NCI-H2029 (cell line): Measurements from ENCODE around the gene ABCB8.

ENCODE experiments used
- DNase-seq: peaks from one replicate; lab custom pipeline; 2025; lab: John Stamatoyannopoulos, UW

ABCB8 gene

DNA sequence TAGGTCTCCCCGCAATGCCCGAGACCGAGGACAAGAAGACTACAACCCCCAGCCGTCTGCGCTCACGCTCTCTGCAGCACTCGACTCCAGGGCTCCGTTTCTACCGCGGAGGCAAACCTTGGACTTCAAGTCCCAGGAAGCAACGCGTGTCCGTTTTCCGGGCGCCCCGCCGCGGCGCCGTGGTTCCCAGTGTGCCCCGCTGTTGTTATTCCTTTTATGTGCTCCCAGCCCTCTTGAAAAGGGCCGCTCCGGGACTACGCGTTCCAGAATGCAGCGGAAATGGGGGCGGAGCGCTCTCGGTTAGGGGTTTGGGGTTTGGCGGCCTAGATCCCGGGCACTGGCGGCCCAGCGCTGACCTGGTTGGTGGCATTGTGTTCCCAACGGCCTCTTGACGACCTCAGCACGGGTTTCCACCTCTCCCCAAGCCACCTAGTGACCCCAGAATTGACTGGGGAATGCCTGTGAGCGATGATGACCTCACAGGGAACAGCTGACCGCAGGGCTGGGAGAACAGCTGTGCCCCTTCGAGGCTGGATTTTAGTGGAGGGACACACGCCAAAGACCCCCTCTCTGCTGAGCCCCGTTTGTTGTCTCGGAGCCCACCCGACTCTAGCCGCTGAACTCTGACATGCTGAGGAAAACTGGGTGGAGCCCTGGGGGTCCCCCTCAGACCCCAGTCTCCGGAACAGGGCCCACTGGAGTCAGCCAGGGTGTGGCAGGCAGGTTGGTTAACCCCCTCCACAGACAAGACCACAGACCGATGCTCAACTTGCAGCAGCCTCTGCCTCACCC is 29.9 kb downstream of the ABCB8 start:
- DNase-seq: peak; percentile 99

DNA sequence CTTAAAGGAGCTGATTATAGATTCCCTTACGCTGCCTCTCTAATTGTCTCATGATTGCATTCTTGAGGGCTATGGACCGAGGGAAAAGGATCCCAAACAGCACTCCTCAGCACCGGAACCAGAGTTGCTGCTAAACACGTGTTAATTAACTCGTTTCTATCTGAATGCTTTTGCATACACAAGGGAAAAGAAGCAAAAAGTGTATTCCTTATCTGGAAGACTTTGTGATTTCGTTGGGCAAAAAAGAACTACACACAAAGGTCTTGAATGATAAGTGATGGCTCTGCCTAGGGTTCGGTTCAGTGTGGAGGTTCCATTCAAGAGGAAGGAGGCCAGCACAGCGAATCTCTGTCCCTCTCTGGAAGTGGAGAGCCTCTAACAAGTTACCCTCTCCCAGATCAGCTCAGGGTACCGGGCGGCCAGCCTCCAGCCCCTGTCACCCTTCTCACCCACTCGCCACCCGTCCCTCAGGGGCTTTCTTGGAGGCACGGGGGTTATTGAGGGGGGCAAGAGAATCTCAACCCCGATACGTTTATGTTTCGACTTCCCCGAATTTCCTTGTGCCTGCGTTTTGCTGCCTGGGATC is 30.6 kb downstream of the ABCB8 start:
- DNase-seq: no peak

DNA sequence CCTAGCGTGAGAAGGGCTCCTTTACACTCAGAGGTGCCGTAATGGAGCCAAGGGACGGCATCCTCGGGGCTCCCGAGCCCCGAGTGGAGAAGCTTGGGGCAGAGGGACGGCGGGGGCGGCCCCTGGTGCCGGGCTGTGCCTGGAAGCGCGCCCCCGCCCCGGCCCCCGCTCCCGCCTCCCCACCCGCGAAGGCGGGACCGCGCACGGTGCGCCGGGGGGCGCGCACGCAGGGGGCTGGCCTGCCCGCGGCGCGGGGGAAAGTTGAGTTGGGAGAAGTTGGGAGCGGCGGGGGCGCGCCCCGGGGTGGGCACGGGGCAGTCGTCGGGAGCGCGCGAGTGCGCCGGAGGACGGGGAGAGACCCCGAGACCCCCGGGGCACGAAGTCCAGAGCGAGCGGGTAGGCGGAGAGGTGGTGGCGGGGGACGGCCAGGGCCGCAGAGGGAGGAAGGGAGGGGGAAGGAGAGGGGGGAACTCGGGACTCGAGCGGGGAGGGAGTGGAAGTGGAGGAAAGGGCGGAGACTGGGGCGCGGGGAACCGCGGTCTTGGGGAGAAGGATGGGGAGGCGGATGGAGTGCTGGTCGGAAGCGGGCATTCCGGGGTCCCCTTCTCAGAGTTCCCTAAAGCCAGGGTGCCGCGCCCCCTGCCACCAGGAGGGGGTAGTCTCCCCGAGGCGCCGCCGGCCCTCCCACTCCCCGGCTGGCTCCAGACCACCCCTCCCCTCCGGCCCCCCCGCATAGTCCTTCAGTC is 31.3 kb downstream of the ABCB8 start, which contains the start of gene SLC4A2:
TSS of gene SLC4A2 (plus strand) at position 223 of the 746 bp plus-strand sequence. CDS start 2,399 bp downstream, outside the sequence.
- peak; percentile 42 for DNase-seq

DNA sequence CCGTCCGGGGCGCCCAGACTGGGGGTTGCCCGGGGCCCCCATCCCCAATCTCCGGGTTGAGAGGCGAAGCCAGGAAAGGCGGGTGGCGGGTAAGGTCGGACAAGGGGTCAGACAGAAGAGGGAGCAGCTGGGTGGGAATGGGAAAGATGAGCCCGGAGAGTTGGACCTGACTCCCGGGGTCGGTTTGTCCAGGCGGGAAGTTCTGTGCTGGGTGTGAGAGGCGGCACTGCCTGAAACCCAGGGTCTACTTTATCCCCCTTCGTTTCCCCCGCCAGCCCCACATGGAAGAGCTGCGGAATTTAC is 31.8 kb downstream of the ABCB8 start:
- DNase-seq: no peak

DNA sequence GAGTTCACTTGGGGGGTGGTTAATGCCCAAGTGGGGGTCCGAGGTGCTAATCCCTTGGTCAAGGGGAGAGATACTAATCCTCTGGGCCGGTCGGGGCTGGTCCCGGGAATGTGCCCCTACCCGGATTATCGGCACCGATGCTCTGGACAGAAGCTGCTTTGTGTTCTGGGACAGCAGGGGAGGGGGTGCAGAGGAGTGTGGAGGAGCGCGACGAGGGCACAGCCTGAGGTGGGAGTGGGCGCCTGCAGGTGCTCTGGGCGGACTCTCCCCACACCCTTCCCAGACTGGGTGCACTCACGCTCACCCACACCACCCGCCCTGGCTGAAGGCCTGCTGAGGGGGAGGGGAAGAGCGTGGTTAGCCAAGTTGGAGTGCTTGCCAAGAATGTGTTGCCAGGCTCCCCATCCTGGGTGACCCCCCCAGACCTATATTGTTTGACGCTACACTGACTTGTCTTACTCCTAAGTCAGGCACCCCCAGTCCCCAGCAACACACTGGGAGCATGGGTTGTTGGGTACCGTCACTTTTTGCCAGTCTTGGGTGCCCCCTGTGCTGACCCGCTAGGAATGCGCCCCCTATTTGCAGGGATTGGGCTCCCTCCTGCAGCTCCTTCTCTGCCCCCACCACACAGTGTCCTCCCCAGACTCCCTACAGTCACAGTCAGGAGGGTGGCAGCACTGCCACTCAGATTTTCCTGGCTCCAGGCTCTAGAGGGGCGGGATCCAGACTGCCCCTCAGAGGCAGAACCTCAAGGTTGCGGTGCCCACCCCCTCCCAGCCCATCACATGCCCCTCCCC is 32.4 kb downstream of the ABCB8 start:
- no peak for DNase-seq

DNA sequence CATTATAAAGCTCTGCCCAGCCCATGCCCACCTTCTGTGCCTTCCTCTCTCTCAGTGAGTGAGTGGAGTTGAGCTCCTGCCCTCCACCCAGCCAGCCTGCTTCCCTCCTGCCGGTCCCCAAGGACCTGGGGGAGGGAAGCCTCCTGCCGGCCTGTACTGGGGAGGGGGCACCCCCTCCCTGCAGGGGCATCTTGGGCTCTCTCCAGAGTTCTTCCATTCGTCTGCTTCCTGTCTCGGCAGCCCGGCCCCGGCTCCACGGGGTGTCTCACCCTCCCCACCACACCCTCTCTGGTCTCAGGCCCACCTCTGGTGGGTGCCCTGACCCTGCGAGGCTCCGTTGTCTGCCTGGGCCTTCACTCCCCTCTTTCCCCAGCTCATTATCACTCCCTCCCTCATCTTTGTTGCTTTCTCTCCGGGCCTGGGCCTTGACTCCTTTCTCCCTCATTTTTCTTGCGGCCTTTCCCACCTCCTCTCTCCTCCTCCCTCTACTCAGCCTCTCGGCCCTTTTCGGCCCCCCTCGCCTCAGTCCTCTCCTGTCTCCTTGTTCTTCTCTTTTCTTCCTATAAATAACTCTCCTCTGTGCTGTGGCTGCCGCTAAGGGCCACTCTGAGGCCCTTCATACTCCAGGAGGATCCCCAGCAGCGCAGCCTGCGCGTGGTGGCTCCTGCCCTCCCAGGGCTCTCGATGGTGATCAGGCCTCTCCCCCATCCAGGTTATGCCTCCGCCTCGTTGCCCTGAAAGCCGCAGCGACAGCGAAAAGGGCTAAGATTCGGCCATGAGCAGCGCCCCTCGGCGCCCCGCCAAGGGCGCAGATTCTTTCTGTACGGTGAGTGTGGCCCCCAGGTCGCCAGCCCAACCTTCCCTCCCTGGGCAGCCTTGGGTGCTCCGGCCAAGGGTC is 33.2 kb downstream of the ABCB8 start:
- DNase-seq: no peak

DNA sequence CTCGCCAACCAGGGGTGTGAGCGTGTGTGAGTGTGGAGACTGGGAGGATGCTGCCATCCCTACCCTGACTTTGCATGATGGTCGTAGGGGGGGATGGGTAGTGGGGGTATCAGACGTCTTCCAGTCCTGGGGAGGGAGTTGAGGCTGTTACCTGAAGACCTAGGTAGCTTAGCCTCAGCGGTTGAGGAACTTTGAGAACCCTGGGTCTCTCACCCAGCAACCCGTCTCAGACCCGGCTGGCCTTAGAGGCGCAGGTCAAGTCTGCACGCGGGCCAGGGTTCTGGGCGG is 33.8 kb downstream of the ABCB8 start:
- DNase-seq: no peak

DNA sequence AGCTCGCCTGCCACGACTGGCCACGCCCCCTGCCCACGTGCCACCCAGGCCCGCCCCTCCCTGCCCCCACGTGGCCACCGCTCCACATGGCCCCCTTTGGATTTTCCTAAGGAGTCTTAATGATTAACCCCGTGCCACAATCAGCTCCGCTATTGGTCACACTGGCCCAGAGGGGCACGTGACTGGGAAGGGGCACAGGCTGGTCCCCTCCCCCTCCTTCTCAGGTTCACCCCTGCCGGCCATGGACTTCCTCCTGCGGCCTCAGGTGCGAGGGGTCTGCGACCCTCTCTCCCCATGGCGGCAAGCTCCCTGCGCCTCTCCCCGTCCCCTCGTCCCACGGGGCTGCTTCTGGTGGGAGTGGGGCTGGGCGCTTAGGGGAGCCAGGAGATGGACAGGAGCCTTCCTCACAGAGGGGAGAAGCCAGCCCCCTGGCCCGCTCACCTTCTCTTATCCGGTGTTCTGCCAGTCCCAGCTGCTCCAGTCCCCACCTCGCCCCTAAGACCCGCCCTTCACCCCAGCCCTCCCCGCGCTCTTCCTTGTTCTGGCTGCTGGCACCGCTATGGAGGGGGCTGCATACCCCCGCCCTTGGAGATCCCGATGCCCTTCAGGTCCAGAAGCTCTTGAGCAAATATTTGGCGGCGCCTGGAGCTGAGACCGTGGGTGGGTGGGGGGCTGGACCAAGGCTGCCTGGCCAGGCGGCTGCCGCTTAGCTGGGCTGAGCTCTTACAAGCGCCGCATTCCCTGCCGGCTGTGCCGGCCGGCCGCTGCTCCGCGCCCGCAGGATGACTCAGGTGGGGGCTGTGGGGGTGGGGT is 34.4 kb downstream of the ABCB8 start:
- DNase-seq: no peak

DNA sequence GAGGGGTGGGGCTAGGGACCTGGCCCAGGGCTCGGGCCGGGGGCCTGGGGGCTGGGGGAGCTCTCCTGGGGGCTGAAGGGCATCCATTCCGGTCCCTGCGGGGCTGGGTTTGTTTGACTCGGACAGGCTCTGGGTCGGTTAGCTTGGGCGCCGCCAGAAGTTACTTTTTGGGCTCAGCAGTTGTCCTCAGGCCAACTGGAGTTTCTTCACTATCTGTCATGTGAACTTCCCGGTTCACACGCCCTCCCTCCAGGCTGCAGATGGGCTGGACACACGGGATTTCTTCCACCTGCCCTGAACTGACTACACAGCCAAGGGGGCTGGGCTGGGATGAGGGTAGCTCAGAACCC is 34.9 kb downstream of the ABCB8 start:
- no peak for DNase-seq

DNA sequence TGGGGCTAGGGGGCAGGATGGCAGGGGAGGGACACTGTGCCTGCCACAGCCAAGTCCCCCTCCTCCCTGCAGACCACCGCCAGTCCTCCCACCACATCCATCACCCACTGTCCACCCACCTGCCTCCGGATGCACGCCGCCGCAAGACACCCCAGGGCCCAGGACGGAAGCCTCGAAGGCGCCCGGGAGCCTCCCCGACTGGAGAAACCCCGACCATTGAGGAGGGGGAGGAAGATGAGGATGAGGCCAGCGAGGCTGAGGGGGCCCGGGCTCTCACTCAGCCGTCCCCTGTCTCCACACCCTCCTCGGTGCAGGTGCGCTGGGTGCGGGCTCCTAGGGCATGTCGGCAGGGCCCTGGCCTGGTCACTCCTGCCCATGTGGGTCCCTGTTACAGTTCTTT is 36.2 kb downstream of the ABCB8 start:
- no peak for DNase-seq

DNA sequence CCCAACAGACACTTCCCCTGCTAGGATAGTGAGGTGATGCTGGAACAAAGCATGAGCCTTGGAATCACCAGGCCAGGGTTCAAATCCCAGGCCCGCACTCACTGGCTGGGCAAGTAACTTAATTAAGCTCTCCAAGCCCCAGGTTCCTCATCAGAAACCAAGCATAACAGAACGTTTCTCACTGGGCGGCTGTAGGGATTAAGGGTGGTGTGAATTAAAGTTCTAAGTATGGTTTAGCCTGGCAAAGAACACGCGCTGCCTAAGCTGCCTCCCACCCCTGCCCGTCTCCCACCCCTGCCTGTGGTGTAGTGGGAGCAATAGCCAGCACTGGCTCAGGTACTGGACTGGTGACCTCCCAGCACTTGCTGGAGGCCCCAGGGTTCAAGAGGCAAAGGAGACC is 36.7 kb downstream of the ABCB8 start:
- no peak for DNase-seq

DNA sequence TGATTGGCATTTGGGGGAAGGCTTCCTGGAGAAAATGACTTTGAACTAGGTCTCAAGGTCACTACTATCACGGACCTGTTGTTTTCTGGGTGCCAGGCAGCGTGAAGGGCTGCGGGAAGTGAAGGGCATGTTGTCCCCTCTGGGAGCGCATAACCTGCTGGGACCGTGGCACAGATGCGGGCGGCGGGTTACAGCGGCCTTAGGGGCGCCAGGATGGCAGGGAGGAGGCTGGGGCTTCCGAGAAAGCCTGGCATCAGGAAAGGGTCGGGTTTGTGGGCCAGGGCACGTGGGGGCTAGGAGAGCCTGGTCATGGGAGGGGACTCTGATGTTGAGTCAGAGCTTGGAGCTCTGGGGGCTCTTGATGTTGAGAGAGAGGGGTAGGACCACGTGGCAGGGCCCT is 37.3 kb downstream of the ABCB8 start:
- no peak for DNase-seq

DNA sequence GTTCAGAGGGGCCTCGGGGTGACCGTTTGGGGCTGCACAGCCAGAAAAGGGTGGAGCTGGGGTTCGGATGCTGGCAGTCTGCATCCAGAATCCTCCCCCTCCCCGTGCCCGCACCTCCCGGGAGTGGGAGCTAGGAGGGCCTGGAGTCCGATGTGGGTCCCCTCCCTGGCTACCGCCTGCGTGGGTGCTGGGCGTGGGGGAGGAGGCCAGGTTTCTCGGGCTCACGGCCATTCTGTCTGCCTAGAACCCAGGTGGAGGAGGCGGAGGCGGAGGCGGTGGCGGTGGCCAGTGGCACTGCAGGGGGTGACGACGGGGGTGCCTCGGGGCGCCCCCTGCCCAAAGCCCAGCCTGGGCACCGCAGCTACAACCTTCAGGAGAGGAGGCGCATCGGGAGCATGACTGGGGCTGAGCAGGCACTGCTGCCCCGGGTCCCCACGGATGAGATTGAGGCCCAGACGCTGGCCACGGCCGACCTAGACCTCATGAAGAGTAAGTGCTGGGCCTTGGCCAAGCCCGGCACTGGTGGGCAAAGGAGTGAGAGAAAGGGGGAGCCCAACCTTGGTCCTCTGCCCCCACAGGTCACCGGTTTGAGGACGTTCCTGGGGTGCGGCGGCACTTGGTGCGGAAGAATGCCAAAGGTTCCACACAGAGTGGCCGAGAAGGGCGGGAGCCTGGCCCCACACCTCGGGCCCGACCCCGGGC is 38.2 kb downstream of the ABCB8 start:
- no peak for DNase-seq

DNA sequence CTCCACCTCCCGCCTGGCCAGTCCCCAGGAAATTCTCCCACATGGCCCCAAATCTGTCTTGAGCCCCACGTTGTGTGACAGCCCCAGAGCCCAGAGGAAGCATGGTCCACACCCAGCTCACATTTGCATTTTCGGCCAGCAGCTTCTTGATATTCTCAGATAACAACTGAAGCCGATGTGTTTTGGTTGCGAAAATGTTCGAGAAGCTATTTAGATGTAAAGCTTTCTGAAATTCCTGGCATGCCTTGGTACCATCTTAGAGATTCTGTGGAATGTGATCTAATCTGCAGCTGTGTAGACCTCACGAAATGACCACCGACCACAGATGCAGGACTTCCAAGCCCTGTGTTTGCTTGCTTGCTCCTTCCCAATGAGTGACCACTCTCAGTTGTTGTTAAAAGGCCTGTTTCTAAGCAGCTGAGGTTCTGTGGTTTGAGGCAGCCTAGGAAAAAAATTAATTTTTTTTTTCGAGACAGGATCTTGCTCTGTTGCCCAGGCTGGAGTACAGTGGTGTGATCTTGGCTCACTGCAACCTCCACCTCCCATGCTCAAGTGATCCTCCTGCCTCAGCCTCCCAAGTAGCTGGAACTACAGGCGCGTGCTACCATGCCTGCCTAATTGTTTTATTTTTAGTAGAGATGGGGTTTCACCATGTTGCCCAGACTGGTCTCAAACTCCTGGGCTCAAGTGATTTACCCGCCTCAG is 40.0 kb downstream of the ABCB8 start:
- DNase-seq: no peak

DNA sequence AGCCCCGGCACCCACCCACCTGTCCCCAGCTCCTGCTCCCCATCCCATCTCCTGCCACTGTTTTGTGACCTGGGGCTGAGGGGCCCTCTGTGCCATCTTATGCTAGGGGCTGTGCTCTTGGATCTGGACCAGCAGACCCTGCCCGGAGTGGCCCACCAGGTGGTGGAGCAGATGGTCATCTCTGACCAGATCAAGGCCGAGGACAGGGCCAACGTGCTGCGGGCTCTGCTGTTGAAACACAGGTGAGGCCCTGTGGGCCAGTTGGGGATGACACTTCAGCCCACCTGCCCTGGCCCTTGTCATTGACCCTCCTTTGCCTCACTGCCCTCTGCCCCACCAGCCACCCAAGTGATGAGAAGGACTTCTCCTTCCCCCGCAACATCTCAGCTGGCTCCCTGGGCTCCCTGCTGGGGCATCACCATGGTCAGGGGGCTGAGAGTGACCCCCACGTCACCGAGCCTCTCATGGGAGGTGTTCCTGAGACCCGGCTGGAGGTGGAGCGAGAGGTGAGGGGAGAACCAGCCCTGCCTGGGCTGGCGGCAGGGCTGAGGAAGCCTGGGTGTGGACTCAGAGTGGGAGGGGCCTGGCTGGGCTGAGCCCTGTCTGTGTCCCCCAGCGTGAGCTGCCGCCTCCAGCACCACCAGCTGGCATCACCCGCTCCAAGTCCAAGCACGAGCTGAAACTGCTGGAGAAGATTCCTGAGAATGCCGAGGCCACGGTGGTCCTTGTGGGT is 41.8 kb downstream of the ABCB8 start:
- no peak for DNase-seq

DNA sequence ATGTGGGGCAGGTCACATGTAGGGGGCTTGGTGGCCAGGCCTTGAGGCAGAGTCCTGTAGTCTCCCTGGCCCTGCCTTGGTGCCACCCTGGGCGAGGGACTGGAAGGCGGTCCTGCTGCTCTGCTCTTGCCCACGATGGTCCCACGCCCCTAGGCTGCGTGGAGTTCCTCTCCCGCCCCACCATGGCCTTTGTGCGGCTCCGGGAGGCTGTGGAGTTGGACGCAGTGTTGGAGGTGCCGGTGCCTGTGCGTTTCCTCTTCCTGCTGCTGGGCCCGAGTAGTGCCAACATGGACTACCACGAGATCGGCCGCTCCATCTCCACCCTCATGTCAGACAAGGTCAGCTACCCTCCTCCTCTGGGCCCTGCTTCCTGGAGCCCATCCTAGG is 42.3 kb downstream of the ABCB8 start:
- DNase-seq: no peak

DNA sequence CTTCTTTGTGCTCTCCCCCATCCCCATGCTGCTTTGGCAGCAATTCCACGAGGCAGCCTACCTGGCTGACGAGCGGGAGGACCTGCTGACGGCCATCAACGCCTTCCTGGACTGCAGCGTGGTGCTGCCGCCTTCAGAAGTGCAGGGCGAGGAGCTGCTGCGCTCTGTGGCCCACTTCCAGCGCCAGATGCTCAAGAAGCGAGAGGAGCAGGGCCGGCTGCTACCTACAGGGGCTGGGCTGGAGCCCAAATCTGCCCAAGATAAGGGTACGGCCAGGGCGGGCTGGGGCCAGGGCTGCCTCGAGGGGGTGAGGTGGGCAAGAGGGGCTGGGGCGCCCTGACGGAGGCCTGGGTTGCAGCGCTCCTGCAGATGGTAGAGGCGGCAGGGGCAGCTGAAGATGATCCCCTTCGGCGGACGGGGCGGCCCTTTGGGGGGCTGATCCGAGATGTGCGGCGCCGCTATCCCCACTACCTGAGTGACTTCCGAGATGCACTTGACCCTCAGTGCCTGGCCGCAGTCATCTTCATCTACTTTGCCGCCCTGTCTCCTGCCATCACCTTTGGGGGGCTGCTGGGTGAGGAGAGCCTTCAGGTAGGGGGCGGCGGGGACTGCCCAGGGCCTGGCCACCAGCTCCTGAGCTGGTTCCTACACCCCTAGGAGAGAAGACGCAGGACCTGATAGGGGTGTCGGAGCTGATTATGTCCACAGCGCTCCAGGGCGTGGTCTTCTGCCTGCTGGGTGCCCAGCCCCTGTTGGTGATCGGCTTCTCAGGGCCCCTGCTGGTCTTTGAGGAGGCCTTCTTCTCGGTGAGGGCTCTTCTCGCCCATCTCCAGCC is 43.0 kb downstream of the ABCB8 start:
- no peak for DNase-seq

DNA sequence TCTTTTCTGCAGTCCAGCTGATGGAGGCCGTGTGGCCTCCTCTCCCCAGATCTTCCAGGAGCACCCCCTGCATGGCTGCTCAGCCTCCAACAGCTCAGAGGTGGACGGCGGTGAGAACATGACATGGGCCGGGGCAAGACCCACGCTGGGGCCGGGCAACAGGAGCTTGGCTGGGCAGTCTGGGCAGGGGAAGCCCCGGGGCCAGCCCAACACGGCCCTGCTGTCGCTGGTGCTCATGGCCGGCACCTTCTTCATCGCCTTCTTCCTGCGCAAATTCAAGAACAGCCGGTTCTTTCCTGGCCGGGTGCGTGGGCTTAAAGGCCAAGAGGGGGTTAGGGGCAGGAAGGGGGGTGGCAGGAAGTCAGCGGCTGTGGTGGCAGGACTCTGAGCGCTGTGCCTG is 45.7 kb downstream of the ABCB8 start:
- DNase-seq: no peak
